Measurements from ENCODE around the gene PCOLCE2.

GRCh38 chr3:142909282-142909681, 20.4 kb upstream of the PCOLCE2 start:
- TF ChIP-seq CTCF (IDR thresholded peaks at IDR 0.05) (no peak), POLR2A (IDR thresholded peaks at IDR 0.05) (no peak)

Measured in uterus (tissue), 2 donors.